Kasumi-1 (cell line): Measurements from ENCODE around the gene SEC61A1.
A peak's percentile ranks its signal among the peaks of the same experiment; 100 is the strongest.

Experiments
- DNase-seq, 2 experiments: peaks; one replicate each; lab custom pipeline; 2025; lab: John Stamatoyannopoulos, UW

The SEC61A1 gene

GRCh38 chr3:128051837-128052594, at the start of gene SEC61A1:
SEC61A1 (plus strand) TSS chr3:128052437; CDS start chr3:128052553, 116 bp downstream.
- DNase-seq = peak; percentile 87 to 91

- DNase-seq = no peak
These were observed 47.6 kb upstream of the SEC61A1 start for GRCh38 chr3:128004661-128005060.

- DNase-seq = no peak
These were observed 45.9 kb upstream of the SEC61A1 start for GRCh38 chr3:128006061-128007032.

GRCh38 chr3:128007033-128007424, 45.2 kb upstream of the SEC61A1 start:
- DNase-seq = no peak

GRCh38 chr3:128009952-128010846, 42.0 kb upstream of the SEC61A1 start:
- no peak for DNase-seq

- DNase-seq = no peak
These were observed 41.1 kb upstream of the SEC61A1 start for GRCh38 chr3:128011140-128011539.

GRCh38 chr3:128012050-128012449, 40.2 kb upstream of the SEC61A1 start:
- DNase-seq = no peak

- DNase-seq = no peak
These were observed 37.7 kb upstream of the SEC61A1 start for GRCh38 chr3:128014548-128014947.

GRCh38 chr3:128016502-128016901, 35.7 kb upstream of the SEC61A1 start:
- DNase-seq = no peak

GRCh38 chr3:128021768-128022372, 30.4 kb upstream of the SEC61A1 start:
- DNase-seq = no peak

GRCh38 chr3:128033102-128033501, 19.1 kb upstream of the SEC61A1 start:
- DNase-seq = no peak

GRCh38 chr3:128036119-128036518, 16.1 kb upstream of the SEC61A1 start:
- no peak for DNase-seq

GRCh38 chr3:128040041-128040440, 12.2 kb upstream of the SEC61A1 start:
- DNase-seq = no peak

GRCh38 chr3:128040660-128041059, 11.6 kb upstream of the SEC61A1 start:
- DNase-seq = no peak

- no peak for DNase-seq
These were observed 10.9 kb upstream of the SEC61A1 start for GRCh38 chr3:128041344-128041743.

GRCh38 chr3:128050597-128050996, 1.6 kb upstream of the SEC61A1 start:
- DNase-seq = no peak

- peak in 1 of 2 experiments; percentile 54 for DNase-seq
These were observed 789 bp upstream of the SEC61A1 start for GRCh38 chr3:128051459-128051836.

- no peak for DNase-seq
These were observed 536 bp downstream of the SEC61A1 start for GRCh38 chr3:128052595-128053351.

GRCh38 chr3:128053614-128054013, 1.4 kb downstream of the SEC61A1 start:
- DNase-seq = no peak

- no peak for DNase-seq
These were observed 2.1 kb downstream of the SEC61A1 start for GRCh38 chr3:128054367-128054766.

- no peak for DNase-seq
These were observed 4.0 kb downstream of the SEC61A1 start for GRCh38 chr3:128056258-128056657.
